Skin of body (tissue), 2 donors: ENCODE measurements around the gene FHOD1. TPM values are rescaled to one million over a fixed set of nuclear protein-coding genes. Genes with fewer than 3 reads are reported as not detected.

Source experiments
- DNase-seq: peaks from one replicate; lab custom pipeline; 2025; lab: John Stamatoyannopoulos, UW
- total RNA-seq: library from RNA; depleted of rRNA; stranded (reverse); fragments of >200 nt; gene quantifications from one replicate; pipeline ENCODE4 v1.2.3, GENCODE V29; 2014

Gene FHOD1
- total RNA-seq, 1 donor from 2014 or later = 8.0 TPM

GRCh38 chr16:67277999-67278772 is 30.9 kb upstream of the FHOD1 start:
- no peak for DNase-seq

GRCh38 chr16:67277294-67277998 is 30.2 kb upstream of the FHOD1 start:
- no peak for DNase-seq

GRCh38 chr16:67275321-67275720 is 28.0 kb upstream of the FHOD1 start:
- no peak for DNase-seq

GRCh38 chr16:67271446-67271845 is 24.2 kb upstream of the FHOD1 start:
- DNase-seq = no peak

GRCh38 chr16:67270931-67271338 is 23.7 kb upstream of the FHOD1 start:
- no peak for DNase-seq

GRCh38 chr16:67269766-67270165 is 22.5 kb upstream of the FHOD1 start:
- DNase-seq = no peak

GRCh38 chr16:67268136-67268579 is 20.9 kb upstream of the FHOD1 start:
- no peak for DNase-seq

- no peak for DNase-seq
These were observed 18.6 kb upstream of the FHOD1 start for GRCh38 chr16:67265834-67266233.

GRCh38 chr16:67264866-67265265 is 17.6 kb upstream of the FHOD1 start:
- no peak for DNase-seq

- DNase-seq = no peak
These were observed 17.0 kb upstream of the FHOD1 start for GRCh38 chr16:67264277-67264676.

- no peak for DNase-seq
These were observed 15.9 kb upstream of the FHOD1 start for GRCh38 chr16:67263201-67263600.

GRCh38 chr16:67260426-67261063 is 13.3 kb upstream of the FHOD1 start:
- DNase-seq = no peak

- no peak for DNase-seq
These were observed 12.4 kb upstream of the FHOD1 start for GRCh38 chr16:67259705-67260104.

GRCh38 chr16:67258161-67258835 is 11.0 kb upstream of the FHOD1 start:
- no peak for DNase-seq

- DNase-seq = no peak
These were observed 10.3 kb upstream of the FHOD1 start for GRCh38 chr16:67257486-67258160.

GRCh38 chr16:67256701-67257230 is 9.5 kb upstream of the FHOD1 start:
- DNase-seq = no peak

GRCh38 chr16:67255553-67256221 is 8.4 kb upstream of the FHOD1 start:
- no peak for DNase-seq

- no peak for DNase-seq
These were observed 7.7 kb upstream of the FHOD1 start for GRCh38 chr16:67254801-67255552.

GRCh38 chr16:67252609-67253497 is 5.6 kb upstream of the FHOD1 start:
- no peak for DNase-seq
